Activated naive CD4-positive, alpha-beta T cell treated with anti-CD3 and anti-CD28 coated beads, Interleukin-2, amount 10 ng/mL, durations not matched to agents 7 days and 5 days (primary cell): Measurements from ENCODE around the gene SLC39A11.

Source experiments
- CTCF ChIA-PET: fragments of 350-600 bp; sonication (Branson Sonifier 250); formaldehyde crosslinking; loops from one replicate; lab custom pipeline; 2021; ENCODE audit warnings: antibody characterized with exemption; lab: Charles Lee
- DNase-seq: peaks from one replicate; pipeline ENCODE4 v3.0.0-alpha.2; 2020
- H3K27ac Mint-ChIP-seq: one replicate; pipeline ENCODE4 v1.8.0; 2021; ENCODE audit warnings: mild to moderate bottlenecking, moderate library complexity, mixed read lengths
- H3K27me3 Mint-ChIP-seq: one replicate; pipeline ENCODE4 v1.8.0; 2021; ENCODE audit warnings: mild to moderate bottlenecking, mixed read lengths
- H3K36me3 Mint-ChIP-seq: one replicate; pipeline ENCODE4 v1.8.0; 2021; ENCODE audit warnings: mixed read lengths
- H3K4me1 Mint-ChIP-seq: one replicate; pipeline ENCODE4 v1.8.0; 2021; ENCODE audit warnings: mixed read lengths
- H3K4me3 Mint-ChIP-seq: one replicate; pipeline ENCODE4 v1.8.0; 2021; ENCODE audit warnings: mild to moderate bottlenecking, moderate library complexity, mixed read lengths
- H3K9me3 Mint-ChIP-seq: one replicate; pipeline ENCODE4 v1.8.0; 2021; ENCODE audit warnings: mixed read lengths

Gene SLC39A11

GRCh38 chr17:73030501-73030921 is 62.0 kb downstream of the SLC39A11 start:
- Mint-ChIP-seq H3K27ac (no peak overlapping the region), H3K27me3 (no peaks in the 10 kb centered on the region), H3K9me3 (no peaks in the 10 kb centered on the region), H3K4me3 (no peak overlapping the region), H3K4me1 (no peaks in the 10 kb centered on the region), H3K36me3 (peaks cover 14% of the 10 kb centered on the region)
- CTCF ChIA-PET: no interaction called here
- no peak for DNase-seq

- H3K27me3 Mint-ChIP-seq: no peaks in the 10 kb centered on the region
- H3K9me3 Mint-ChIP-seq: no peaks in the 10 kb centered on the region
- no peaks in the 10 kb centered on the region for H3K4me1 Mint-ChIP-seq
- H3K4me3 Mint-ChIP-seq: no peak overlapping the region
- DNase-seq: no peak
- H3K36me3 Mint-ChIP-seq: peaks cover 14% of the 10 kb centered on the region
- H3K27ac Mint-ChIP-seq: no peak overlapping the region
- CTCF ChIA-PET: no interaction called here
These were observed 62.5 kb downstream of the SLC39A11 start for GRCh38 chr17:73029991-73030390.

DNA sequence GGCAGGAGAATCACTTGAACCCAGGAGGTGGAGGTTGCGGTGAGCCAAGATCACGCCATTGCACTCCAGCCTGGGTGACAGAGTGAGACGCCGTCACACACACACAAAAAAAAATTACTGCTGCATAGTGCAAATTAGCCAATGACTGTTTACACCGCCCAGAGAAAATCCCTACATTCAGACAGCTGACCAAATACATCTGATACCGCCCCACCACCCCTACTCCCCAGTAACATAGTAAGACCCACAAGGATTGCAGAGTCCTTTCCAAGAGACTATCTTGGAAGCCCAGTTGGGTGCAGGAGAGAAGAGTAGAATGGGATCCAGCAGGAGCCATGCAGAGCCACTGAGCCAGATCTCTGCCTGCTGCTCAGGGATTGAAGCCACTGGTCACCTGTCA is 63.5 kb downstream of the SLC39A11 start:
- no peak overlapping the region for H3K4me3 Mint-ChIP-seq

GRCh38 chr17:73028299-73028755 is 64.2 kb downstream of the SLC39A11 start:
- no peaks in the 10 kb centered on the region for H3K9me3 Mint-ChIP-seq
- CTCF ChIA-PET: no interaction called here
- no peaks in the 10 kb centered on the region for H3K4me1 Mint-ChIP-seq
- H3K4me3 Mint-ChIP-seq: no peak overlapping the region
- H3K27ac Mint-ChIP-seq: no peak overlapping the region
- no peaks in the 10 kb centered on the region for H3K27me3 Mint-ChIP-seq
- peaks cover 17% of the 10 kb centered on the region for H3K36me3 Mint-ChIP-seq
- no peak for DNase-seq

More for the DNA sequence above, 63.5 kb downstream of the SLC39A11 start:
- H3K27me3 Mint-ChIP-seq: no peaks in the 10 kb centered on the region
- no peak for DNase-seq
- no peak overlapping the region for H3K27ac Mint-ChIP-seq
- CTCF ChIA-PET: no interaction called here
- H3K9me3 Mint-ChIP-seq: no peaks in the 10 kb centered on the region
- no peaks in the 10 kb centered on the region for H3K4me1 Mint-ChIP-seq
- H3K36me3 Mint-ChIP-seq: peaks cover 14% of the 10 kb centered on the region

DNA sequence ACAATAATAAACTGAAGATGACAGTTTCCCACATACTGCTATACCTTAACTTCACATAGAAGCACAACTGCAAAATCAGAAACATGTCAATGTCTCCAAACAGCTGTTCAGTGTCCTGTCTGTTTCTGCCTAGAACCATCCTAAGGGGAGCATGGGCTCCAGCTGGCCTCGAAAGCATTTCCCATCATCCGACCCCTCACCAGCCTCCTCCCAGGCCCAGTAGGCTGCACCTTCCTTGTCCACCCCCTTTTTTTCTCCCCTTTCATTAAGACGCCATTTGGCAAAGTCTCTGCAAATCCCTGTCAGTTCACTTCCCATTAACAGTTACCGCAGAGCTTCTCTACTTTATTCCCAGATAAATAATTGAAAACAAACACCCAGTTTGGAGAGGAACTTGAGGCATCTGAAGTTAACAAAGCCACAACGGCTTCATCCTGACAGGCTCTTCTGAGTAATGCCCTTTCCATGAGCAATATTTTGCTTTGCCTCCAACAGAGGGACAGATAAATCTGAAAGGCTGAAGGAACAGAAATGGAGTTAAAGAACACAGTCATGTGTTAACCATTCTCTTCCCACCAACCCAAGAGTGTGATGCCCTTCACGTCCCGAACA is 65.3 kb downstream of the SLC39A11 start:
- no peak for DNase-seq
- no peaks in the 10 kb centered on the region for H3K27me3 Mint-ChIP-seq
- no peaks in the 10 kb centered on the region for H3K9me3 Mint-ChIP-seq
- H3K36me3 Mint-ChIP-seq: peaks cover 22% of the 10 kb centered on the region
- H3K4me1 Mint-ChIP-seq: no peaks in the 10 kb centered on the region
- no peak overlapping the region for H3K27ac Mint-ChIP-seq
- CTCF ChIA-PET: no interaction called here
- H3K4me3 Mint-ChIP-seq: no peak overlapping the region

GRCh38 chr17:73025041-73025560 is 67.4 kb downstream of the SLC39A11 start:
- Mint-ChIP-seq H3K36me3 (peaks cover 8% of the 10 kb centered on the region), H3K9me3 (peaks cover 9% of the 10 kb centered on the region), H3K4me1 (no peaks in the 10 kb centered on the region), H3K4me3 (no peak overlapping the region), H3K27ac (no peak overlapping the region), H3K27me3 (no peaks in the 10 kb centered on the region)
- DNase-seq: no peak
- CTCF ChIA-PET: no interaction called here

GRCh38 chr17:73023759-73024158 is 68.7 kb downstream of the SLC39A11 start:
- CTCF ChIA-PET: no interaction called here
- peaks cover 8% of the 10 kb centered on the region for H3K36me3 Mint-ChIP-seq
- no peak overlapping the region for H3K27ac Mint-ChIP-seq
- peaks cover 12% of the 10 kb centered on the region for H3K9me3 Mint-ChIP-seq
- H3K27me3 Mint-ChIP-seq: no peaks in the 10 kb centered on the region
- no peak overlapping the region for H3K4me3 Mint-ChIP-seq
- no peak for DNase-seq
- no peaks in the 10 kb centered on the region for H3K4me1 Mint-ChIP-seq

GRCh38 chr17:73022694-73023093 is 69.8 kb downstream of the SLC39A11 start:
- no peak overlapping the region for H3K27ac Mint-ChIP-seq
- no peak for DNase-seq
- H3K9me3 Mint-ChIP-seq: peaks cover 16% of the 10 kb centered on the region
- no peak overlapping the region for H3K4me3 Mint-ChIP-seq
- peaks cover 10% of the 10 kb centered on the region for H3K36me3 Mint-ChIP-seq
- H3K4me1 Mint-ChIP-seq: no peaks in the 10 kb centered on the region
- CTCF ChIA-PET: interaction anchor here (0.6 kb wide), 1 partner anchor 134 kb away, joined by 3 read pairs; no protein-coding TSS in a partner anchor
- no peaks in the 10 kb centered on the region for H3K27me3 Mint-ChIP-seq

DNA sequence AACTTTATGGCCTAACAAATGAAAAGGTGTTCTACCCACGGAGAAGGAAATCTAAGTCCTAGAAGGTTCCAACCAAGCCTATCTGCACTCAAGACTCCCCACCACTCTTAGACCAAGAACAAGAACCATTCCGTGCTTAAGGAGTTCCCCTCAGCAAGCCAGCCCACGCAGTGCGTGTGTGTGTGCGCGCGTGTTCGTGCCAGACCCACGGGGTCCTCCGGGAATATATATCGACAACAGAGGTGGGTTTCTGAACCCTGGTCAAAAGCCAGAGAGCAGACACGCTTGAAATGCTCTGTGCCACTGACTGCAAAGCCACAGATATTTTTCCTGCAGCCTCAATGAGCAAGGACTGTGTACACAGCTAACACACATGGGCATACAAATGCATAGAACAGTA is 70.7 kb downstream of the SLC39A11 start:
- H3K4me1 Mint-ChIP-seq: no peaks in the 10 kb centered on the region
- no peak overlapping the region for H3K27ac Mint-ChIP-seq
- H3K36me3 Mint-ChIP-seq: peaks cover 12% of the 10 kb centered on the region
- CTCF ChIA-PET: no interaction called here
- no peaks in the 10 kb centered on the region for H3K27me3 Mint-ChIP-seq
- no peak overlapping the region for H3K4me3 Mint-ChIP-seq
- no peak for DNase-seq
- H3K9me3 Mint-ChIP-seq: peaks cover 16% of the 10 kb centered on the region

DNA sequence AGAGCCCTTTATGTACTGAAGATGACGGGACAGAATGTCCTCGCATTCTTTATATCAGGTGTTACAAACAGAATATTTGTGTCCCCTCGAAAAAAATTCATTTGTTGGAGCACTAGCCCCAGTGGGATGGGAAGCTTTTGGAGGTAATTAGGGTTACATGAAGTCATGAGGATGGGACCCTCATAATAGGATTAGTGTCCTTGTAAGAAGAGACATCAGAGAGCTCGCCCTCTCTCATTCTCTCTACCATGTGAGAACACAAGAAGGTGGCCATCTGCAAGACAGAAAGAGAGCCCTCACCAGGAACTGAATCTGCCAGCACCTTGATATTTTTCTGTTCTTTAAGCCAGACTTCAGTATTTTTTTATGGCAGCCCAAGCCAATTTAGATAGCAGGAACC is 72.4 kb downstream of the SLC39A11 start:
- Mint-ChIP-seq H3K9me3 (peaks cover 16% of the 10 kb centered on the region), H3K36me3 (peaks cover 12% of the 10 kb centered on the region), H3K27me3 (no peaks in the 10 kb centered on the region), H3K4me1 (no peaks in the 10 kb centered on the region), H3K27ac (no peak overlapping the region), H3K4me3 (no peak overlapping the region)
- DNase-seq: no peak
- CTCF ChIA-PET: no interaction called here

DNA sequence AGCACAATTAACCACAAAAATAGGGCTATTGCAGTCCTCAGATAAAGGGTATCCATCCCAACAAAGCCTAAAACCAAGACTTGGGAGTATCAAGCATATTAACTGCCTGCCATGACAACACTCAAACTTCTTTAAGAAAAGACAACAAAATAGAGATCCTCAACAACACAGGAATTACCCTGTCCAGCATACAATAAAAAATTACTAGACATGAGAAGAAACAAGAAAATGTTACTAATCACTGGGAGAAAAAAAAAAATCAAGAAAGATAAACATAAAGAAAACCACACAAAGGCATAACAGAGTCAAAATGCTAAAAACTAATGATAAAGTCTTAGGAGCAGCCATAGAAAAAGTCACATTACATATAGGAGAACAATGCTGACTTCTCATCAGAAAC is 73.9 kb downstream of the SLC39A11 start:
- H3K4me1 Mint-ChIP-seq: no peaks in the 10 kb centered on the region
- no peak for DNase-seq
- H3K27me3 Mint-ChIP-seq: no peaks in the 10 kb centered on the region
- H3K36me3 Mint-ChIP-seq: peaks cover 9% of the 10 kb centered on the region
- H3K9me3 Mint-ChIP-seq: peaks cover 16% of the 10 kb centered on the region
- H3K4me3 Mint-ChIP-seq: no peak overlapping the region
- CTCF ChIA-PET: no interaction called here
- no peak overlapping the region for H3K27ac Mint-ChIP-seq

- Mint-ChIP-seq H3K4me1 (no peaks in the 10 kb centered on the region), H3K36me3 (peaks cover 4% of the 10 kb centered on the region), H3K27ac (no peak overlapping the region), H3K4me3 (no peak overlapping the region), H3K27me3 (no peaks in the 10 kb centered on the region), H3K9me3 (peaks cover 16% of the 10 kb centered on the region)
- CTCF ChIA-PET: no interaction called here
- no peak for DNase-seq
These were observed 74.8 kb downstream of the SLC39A11 start for GRCh38 chr17:73017658-73018057.

GRCh38 chr17:73015722-73016276 is 76.7 kb downstream of the SLC39A11 start:
- peaks cover 4% of the 10 kb centered on the region for H3K36me3 Mint-ChIP-seq
- H3K27ac Mint-ChIP-seq: no peak overlapping the region
- no peak for DNase-seq
- H3K4me1 Mint-ChIP-seq: peaks cover 8% of the 10 kb centered on the region
- peaks cover 10% of the 10 kb centered on the region for H3K9me3 Mint-ChIP-seq
- H3K4me3 Mint-ChIP-seq: no peak overlapping the region
- no peaks in the 10 kb centered on the region for H3K27me3 Mint-ChIP-seq
- CTCF ChIA-PET: no interaction called here

GRCh38 chr17:73013816-73014663 is 78.4 kb downstream of the SLC39A11 start:
- peaks cover 4% of the 10 kb centered on the region for H3K36me3 Mint-ChIP-seq

More at GRCh38 chr17:73013816-73014663, 78.4 kb downstream of the SLC39A11 start:
- H3K4me3 Mint-ChIP-seq: no peak overlapping the region
- H3K9me3 Mint-ChIP-seq: peaks cover 5% of the 10 kb centered on the region
- CTCF ChIA-PET: interaction anchor here (1.9 kb wide), 1 partner anchor 455 kb away, joined by 5 read pairs; no protein-coding TSS in a partner anchor
- peaks cover 12% of the 10 kb centered on the region for H3K4me1 Mint-ChIP-seq
- no peak overlapping the region for H3K27ac Mint-ChIP-seq
- H3K27me3 Mint-ChIP-seq: no peaks in the 10 kb centered on the region
- no peak for DNase-seq
